DOHH2 (cell line): ENCODE measurements around the gene TPRG1L.

ENCODE experiments used
- H3F3A ChIP-seq: fragments of 200-600 bp; sonication (generic), shearing (Covaris generic); 2 replicates; pipeline ENCODE4 v1.6.0; 2016; ENCODE audit warnings: antibody characterized with exemption, mild to moderate bottlenecking; ENCODE audit not compliant: control insufficient read depth, insufficient read depth
- H3K27ac ChIP-seq: fragments of 200-600 bp; sonication (generic); 2 replicates; pipeline ENCODE4 v1.5.1; 2014; ENCODE audit warnings: low read depth, mild to moderate bottlenecking, low read length, moderate library complexity
- H3K27me3 ChIP-seq: fragments of 200-600 bp; sonication (generic); 2 replicates; pipeline ENCODE4 v1.6.1; 2014; ENCODE audit warnings: mild to moderate bottlenecking, low read length, mixed read lengths; ENCODE audit not compliant: control insufficient read depth
- H3K36me3 ChIP-seq: fragments of 200-600 bp; sonication (generic); 2 replicates; pipeline ENCODE4 v1.6.1; 2014; ENCODE audit warnings: mild to moderate bottlenecking, low read length, moderate library complexity, mixed read lengths; ENCODE audit not compliant: control insufficient read depth
- H3K4me1 ChIP-seq: fragments of 200-600 bp; sonication (generic); 2 replicates; pipeline ENCODE4 v1.6.1; 2014; ENCODE audit warnings: mild to moderate bottlenecking, low read length, mixed read lengths; ENCODE audit not compliant: control insufficient read depth
- H3K4me2 ChIP-seq: fragments of 200-600 bp; sonication (generic); 2 replicates; pipeline ENCODE4 v1.6.0; 2014; ENCODE audit warnings: mild to moderate bottlenecking, low read length, moderate library complexity
- H3K4me3 ChIP-seq: fragments of 200-600 bp; sonication (generic); 2 replicates; pipeline ENCODE4 v1.5.1; 2014; ENCODE audit warnings: mild to moderate bottlenecking, low read length, mixed read lengths
- H3K79me2 ChIP-seq: fragments of 200-600 bp; sonication (generic); 2 replicates; pipeline ENCODE4 v1.6.1; 2014; ENCODE audit warnings: mild to moderate bottlenecking, low read length, mixed read lengths; ENCODE audit not compliant: control insufficient read depth
- H3K9me2 ChIP-seq: fragments of 200-600 bp; sonication (generic); replicated peaks from 2 replicates; pipeline ENCODE4 v1.6.1; 2014; ENCODE audit warnings: mild to moderate bottlenecking, low read length, mixed read lengths; ENCODE audit not compliant: control insufficient read depth
- H3K9me3 ChIP-seq: fragments of 200-600 bp; sonication (generic); 2 replicates; pipeline ENCODE4 v1.6.1; 2014; ENCODE audit warnings: antibody characterized with exemption, low read length, mixed read lengths; ENCODE audit not compliant: control insufficient read depth, insufficient read depth
- H4K20me1 ChIP-seq: fragments of 200-600 bp; sonication (generic); 2 replicates; pipeline ENCODE4 v1.6.0; 2014; ENCODE audit warnings: low read depth, mild to moderate bottlenecking, antibody characterized with exemption, low read length, moderate library complexity; ENCODE audit not compliant: control insufficient read depth, insufficient read depth
- CTCF ChIP-seq: fragments of 200-600 bp; sonication (generic); IDR thresholded peaks from one replicate; pipeline ENCODE4 v1.5.1; 2014; ENCODE audit warnings: antibody characterized with exemption, mild to moderate bottlenecking, low read depth, low read length; ENCODE audit not compliant: poor library complexity, severe bottlenecking
- EZH2phosphoT487 ChIP-seq: fragments of 200-600 bp; sonication (generic); IDR thresholded peaks from 2 replicates; pipeline ENCODE4 v1.6.1; 2017; ENCODE audit warnings: borderline replicate concordance, mild to moderate bottlenecking, antibody characterized with exemption, low read length, moderate library complexity, mixed read lengths

TPRG1L gene

GRCh38 chr1:3625151-3625907 lies 514 bp downstream of the TPRG1L start:
- H3K4me2 ChIP-seq: peak overlapping the region; percentile 62
- H3K4me1 ChIP-seq: peaks cover 13% of the 10 kb centered on the region
- H3K4me3 ChIP-seq: peak overlapping the region; percentile 97
- H3K27me3 ChIP-seq: peaks cover 5% of the 10 kb centered on the region; the same call in 1 of the 2 replicates
- H3K27ac ChIP-seq: no peak overlapping the region
- H3K9me3 ChIP-seq: no peaks in the 10 kb centered on the region
- H3K36me3 ChIP-seq: peaks cover 13% of the 10 kb centered on the region
- H3F3A ChIP-seq: no peaks in the 10 kb centered on the region
- H3K9me2 ChIP-seq: no peaks in the 10 kb centered on the region
- H4K20me1 ChIP-seq: no peaks in the 10 kb centered on the region
- no peak for TF ChIP-seq EZH2phosphoT487
- no peak for TF ChIP-seq CTCF
- no peaks in the 10 kb centered on the region for H3K79me2 ChIP-seq

GRCh38 chr1:3626025-3626424 lies 1.2 kb downstream of the TPRG1L start:
- peaks cover 13% of the 10 kb centered on the region for H3K4me1 ChIP-seq
- no peak overlapping the region for H3K27ac ChIP-seq
- H3K9me3 ChIP-seq: no peaks in the 10 kb centered on the region
- H3K4me3 ChIP-seq: peak overlapping the region; percentile 97
- H4K20me1 ChIP-seq: no peaks in the 10 kb centered on the region
- TF ChIP-seq EZH2phosphoT487: no peak
- no peak for TF ChIP-seq CTCF
- peak overlapping the region; percentile 62 for H3K4me2 ChIP-seq
- H3F3A ChIP-seq: no peaks in the 10 kb centered on the region
- peaks cover 5% of the 10 kb centered on the region; the same call in 1 of the 2 replicates for H3K27me3 ChIP-seq
- H3K79me2 ChIP-seq: no peaks in the 10 kb centered on the region
- peaks cover 16% of the 10 kb centered on the region for H3K36me3 ChIP-seq
- no peaks in the 10 kb centered on the region for H3K9me2 ChIP-seq

GRCh38 chr1:3627515-3628253 lies 2.9 kb downstream of the TPRG1L start:
- H3K36me3 ChIP-seq: peaks cover 16% of the 10 kb centered on the region
- H3K27ac ChIP-seq: no peak overlapping the region
- H3K9me3 ChIP-seq: no peaks in the 10 kb centered on the region

More at GRCh38 chr1:3627515-3628253, 2.9 kb downstream of the TPRG1L start:
- no peaks in the 10 kb centered on the region for H3K79me2 ChIP-seq
- peaks cover 13% of the 10 kb centered on the region for H3K4me1 ChIP-seq
- H3K4me2 ChIP-seq: no peak overlapping the region
- H4K20me1 ChIP-seq: no peaks in the 10 kb centered on the region
- no peak overlapping the region for H3K4me3 ChIP-seq
- H3F3A ChIP-seq: no peaks in the 10 kb centered on the region
- H3K9me2 ChIP-seq: no peaks in the 10 kb centered on the region
- H3K27me3 ChIP-seq: peaks cover 5% of the 10 kb centered on the region; the same call in 1 of the 2 replicates
- TF ChIP-seq CTCF (no peak), EZH2phosphoT487 (no peak)
